Measurements from ENCODE around the gene PTPRZ1. TPM values are rescaled to one million over a fixed set of nuclear protein-coding genes. Genes with fewer than 3 reads are reported as not detected.

The PTPRZ1 gene
- total and polyA plus RNA-seq, 3 donors from 2014 or later: 1.9 to 2.7 (median 2.2) TPM

DNA sequence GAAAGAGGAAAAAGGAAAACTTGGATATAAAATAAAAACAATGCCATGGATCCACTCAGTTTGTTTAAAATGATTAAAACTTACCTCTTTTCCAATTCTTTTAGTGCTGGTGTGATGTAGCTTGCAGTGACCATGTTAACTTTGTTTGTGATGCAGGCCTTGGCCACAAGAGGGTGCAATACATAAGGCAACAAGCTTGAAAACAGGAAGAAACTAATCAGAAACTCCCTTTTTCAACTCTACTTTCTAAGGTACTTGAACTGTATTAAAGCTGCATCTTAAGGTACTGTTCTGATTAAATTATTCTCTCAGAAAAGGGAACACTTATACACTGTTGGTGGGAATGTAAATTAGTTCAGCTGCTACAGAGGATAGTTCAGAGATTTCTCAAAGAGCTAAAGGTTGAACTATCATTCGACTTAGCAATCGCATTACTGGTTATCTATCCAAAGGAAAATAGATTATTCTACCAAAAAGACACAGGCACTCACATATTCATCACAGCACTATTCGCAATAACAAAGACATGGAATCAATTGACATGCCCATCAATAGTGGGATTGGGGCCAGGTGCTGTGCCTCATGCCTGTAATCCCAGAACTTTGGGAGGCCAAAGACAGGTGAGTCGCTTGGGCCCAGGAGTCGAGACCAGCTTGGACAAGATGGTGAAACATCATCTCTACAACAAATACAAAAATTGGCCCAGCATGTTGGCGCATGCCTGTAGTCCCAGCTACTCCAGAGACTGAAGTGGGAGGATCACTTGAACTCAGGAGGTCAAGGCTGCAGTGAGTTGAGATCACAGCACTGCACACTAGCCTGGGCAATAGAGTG is 220.2 kb downstream of the PTPRZ1 start:
- H3K36me3 ChIP-seq (ENCODE audit: low read depth, missing control alignments): no peaks in the 10 kb centered on the region
- H3K9me3 ChIP-seq: no peaks in the 10 kb centered on the region
- no peak for TF ChIP-seq POLR2A (IDR thresholded peaks at IDR 0.05)
- TF ChIP-seq, protein P1, sequence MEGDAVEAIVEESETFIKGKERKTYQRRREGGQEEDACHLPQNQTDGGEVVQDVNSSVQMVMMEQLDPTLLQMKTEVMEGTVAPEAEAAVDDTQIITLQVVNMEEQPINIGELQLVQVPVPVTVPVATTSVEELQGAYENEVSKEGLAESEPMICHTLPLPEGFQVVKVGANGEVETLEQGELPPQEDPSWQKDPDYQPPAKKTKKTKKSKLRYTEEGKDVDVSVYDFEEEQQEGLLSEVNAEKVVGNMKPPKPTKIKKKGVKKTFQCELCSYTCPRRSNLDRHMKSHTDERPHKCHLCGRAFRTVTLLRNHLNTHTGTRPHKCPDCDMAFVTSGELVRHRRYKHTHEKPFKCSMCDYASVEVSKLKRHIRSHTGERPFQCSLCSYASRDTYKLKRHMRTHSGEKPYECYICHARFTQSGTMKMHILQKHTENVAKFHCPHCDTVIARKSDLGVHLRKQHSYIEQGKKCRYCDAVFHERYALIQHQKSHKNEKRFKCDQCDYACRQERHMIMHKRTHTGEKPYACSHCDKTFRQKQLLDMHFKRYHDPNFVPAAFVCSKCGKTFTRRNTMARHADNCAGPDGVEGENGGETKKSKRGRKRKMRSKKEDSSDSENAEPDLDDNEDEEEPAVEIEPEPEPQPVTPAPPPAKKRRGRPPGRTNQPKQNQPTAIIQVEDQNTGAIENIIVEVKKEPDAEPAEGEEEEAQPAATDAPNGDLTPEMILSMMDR (IDR thresholded peaks at IDR 0.05): peak; percentile 53 to 82 (median 53)
- peak; percentile 87 for DNase-seq
- H3K4me3 ChIP-seq: no peak overlapping the region
- intact Hi-C loops (cut with DNase I; ENCODE audit: low total_unique reads): no loop called here
- no peaks in the 10 kb centered on the region for H3K27me3 ChIP-seq
- H3K27ac ChIP-seq: no peak overlapping the region
- H3K4me1 ChIP-seq: no peaks in the 10 kb centered on the region
- 88 to 93% methylated on average over 6 of the region's 6 CpGs for WGBS, 2 donors

DNA sequence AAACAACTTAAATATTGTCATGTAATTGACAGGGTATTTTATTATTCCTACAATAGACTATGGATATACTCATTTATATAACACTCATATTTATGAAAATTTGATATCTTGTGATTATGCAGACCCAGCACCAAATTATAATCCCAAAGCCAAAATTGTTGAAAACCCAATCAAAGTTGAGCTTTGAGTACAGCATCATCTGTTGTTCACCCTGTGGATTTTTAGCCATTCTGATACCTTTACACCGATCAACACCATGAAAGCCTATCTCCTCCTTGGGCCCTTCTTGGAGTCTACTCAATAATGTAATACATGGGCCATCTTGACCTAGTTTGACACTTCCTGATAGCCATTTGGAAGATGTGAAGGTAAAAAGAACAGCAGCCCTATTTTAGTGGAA is 221.6 kb downstream of the PTPRZ1 start:
- no peak for DNase-seq
- Histone ChIP-seq H3K4me1 (no peaks in the 10 kb centered on the region), H3K36me3 (ENCODE audit: low read depth, missing control alignments) (no peaks in the 10 kb centered on the region), H3K27me3 (no peaks in the 10 kb centered on the region), H3K4me3 (no peak overlapping the region), H3K9me3 (no peaks in the 10 kb centered on the region), H3K27ac (no peak overlapping the region)
- intact Hi-C loops (cut with DNase I; ENCODE audit: low total_unique reads): no loop called here
- TF ChIP-seq, protein P1 (IDR thresholded peaks at IDR 0.05): no peak
- no peak for TF ChIP-seq POLR2A (IDR thresholded peaks at IDR 0.05)
- 100% methylated on average over 1 of the region's 1 CpG for WGBS, 2 donors

DNA sequence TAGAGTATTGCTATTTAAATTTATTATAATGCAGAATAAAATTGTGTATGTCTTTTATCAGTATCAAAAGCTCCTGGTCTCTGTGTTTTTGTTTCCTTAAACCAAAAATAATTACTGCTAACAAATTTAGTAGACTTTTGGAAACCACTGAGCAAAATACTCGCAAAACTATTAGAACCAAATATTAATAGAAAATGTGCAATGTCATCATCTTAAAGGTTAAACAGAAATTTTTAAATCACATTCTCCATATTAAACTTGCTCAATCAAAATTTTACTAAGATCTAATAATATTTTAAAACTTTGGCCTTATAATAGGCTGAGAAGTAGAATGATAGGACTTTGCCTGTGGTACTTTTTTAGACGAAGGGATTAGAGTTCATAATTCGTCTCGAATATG is 222.7 kb downstream of the PTPRZ1 start:
- no peaks in the 10 kb centered on the region for H3K36me3 ChIP-seq (ENCODE audit: low read depth, missing control alignments)
- no peak overlapping the region for H3K4me3 ChIP-seq
- WGBS, 2 donors: 82 to 94% methylated on average over 4 of the region's 4 CpGs
- DNase-seq: no peak
- H3K27me3 ChIP-seq: no peaks in the 10 kb centered on the region
- intact Hi-C loops (cut with DNase I; ENCODE audit: low total_unique reads): no loop called here
- no peaks in the 10 kb centered on the region for H3K4me1 ChIP-seq
- TF ChIP-seq, protein P1 (IDR thresholded peaks at IDR 0.05): no peak
- TF ChIP-seq POLR2A (IDR thresholded peaks at IDR 0.05): no peak
- no peak overlapping the region for H3K27ac ChIP-seq
- no peaks in the 10 kb centered on the region for H3K9me3 ChIP-seq

DNA sequence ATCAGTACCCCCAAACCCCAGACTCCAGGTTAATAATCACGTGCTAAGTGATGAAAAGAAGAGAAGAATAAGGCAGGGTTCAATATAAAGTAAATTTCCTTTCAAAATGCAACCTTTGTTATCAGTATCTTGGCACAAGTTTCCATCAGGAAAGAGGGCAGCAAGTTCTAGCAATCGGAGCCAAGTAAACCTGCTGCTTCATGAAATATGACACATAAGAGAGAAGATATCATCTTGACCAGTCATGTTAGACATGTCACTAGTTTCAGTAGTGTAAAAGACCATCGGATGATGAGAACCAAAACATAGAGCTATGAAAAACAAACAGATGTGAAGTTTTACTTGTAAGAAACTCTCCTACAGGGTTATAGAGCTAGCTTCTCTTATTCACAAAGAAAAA is 227.1 kb downstream of the PTPRZ1 start:
- DNase-seq: no peak
- no peaks in the 10 kb centered on the region for H3K27me3 ChIP-seq
- intact Hi-C loops (cut with DNase I; ENCODE audit: low total_unique reads): no loop called here
- H3K36me3 ChIP-seq (ENCODE audit: low read depth, missing control alignments): no peaks in the 10 kb centered on the region
- TF ChIP-seq POLR2A (IDR thresholded peaks at IDR 0.05): no peak
- TF ChIP-seq, protein P1 (IDR thresholded peaks at IDR 0.05): no peak
- H3K27ac ChIP-seq: no peak overlapping the region
- no peaks in the 10 kb centered on the region for H3K9me3 ChIP-seq
- no peaks in the 10 kb centered on the region for H3K4me1 ChIP-seq
- no peak overlapping the region for H3K4me3 ChIP-seq
- 73 to 75% methylated on average over 3 of the region's 3 CpGs for WGBS, 2 donors

- H3K4me1 ChIP-seq: no peaks in the 10 kb centered on the region
- no peaks in the 10 kb centered on the region for H3K27me3 ChIP-seq
- no peak overlapping the region for H3K27ac ChIP-seq
- DNase-seq: no peak
- no peak overlapping the region for H3K4me3 ChIP-seq
- no peaks in the 10 kb centered on the region for H3K36me3 ChIP-seq (ENCODE audit: low read depth, missing control alignments)
- H3K9me3 ChIP-seq: no peaks in the 10 kb centered on the region
- intact Hi-C loops (cut with DNase I; ENCODE audit: low total_unique reads): no loop called here
- TF ChIP-seq, protein P1 (IDR thresholded peaks at IDR 0.05): no peak
- TF ChIP-seq POLR2A (IDR thresholded peaks at IDR 0.05): no peak
These were observed 230.1 kb downstream of the PTPRZ1 start for GRCh38 chr7:122103064-122103463.

Data from testis (tissue), 3 donors.